GM20000 (cell line): ENCODE data around the gene SBF2.

Experiments
- DNase-seq: peaks from one replicate; pipeline ENCODE4 v3.0.0; 2012; ENCODE audit warnings: low spot score
- CTCF ChIP-seq: IDR thresholded peaks from 2 replicates; pipeline ENCODE4 v1.5.1; 2012; ENCODE audit warnings: mild to moderate bottlenecking, control low read depth; ENCODE audit errors: extremely low read depth, missing control alignments

Gene SBF2

GRCh38 chr11:10221342-10221741 lies 72.7 kb downstream of the SBF2 start:
- DNase-seq: no peak
- TF ChIP-seq CTCF: no peak

DNA sequence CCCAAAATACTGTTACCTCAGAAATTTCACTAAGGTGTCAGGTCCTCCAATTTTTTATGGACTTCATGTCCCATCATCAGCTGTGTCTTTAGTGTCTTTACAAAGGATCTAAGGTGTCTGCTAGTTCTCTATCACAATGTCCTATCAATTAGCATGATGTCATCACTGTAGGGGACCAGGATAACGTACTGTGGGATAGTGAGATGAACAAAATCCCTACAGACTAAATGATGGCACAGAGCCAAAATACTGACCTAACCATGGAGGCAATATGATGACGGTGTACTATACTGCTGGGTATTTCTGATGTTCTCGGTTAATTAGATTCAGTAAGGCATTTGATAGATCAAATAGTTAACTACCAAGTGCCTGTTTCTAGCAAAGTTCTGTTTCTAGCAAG lies 82.5 kb downstream of the SBF2 start:
- TF ChIP-seq CTCF: no peak
- no peak for DNase-seq

GRCh38 chr11:10209326-10209725 lies 84.7 kb downstream of the SBF2 start:
- DNase-seq: no peak
- TF ChIP-seq CTCF: no peak

- TF ChIP-seq CTCF: peak; percentile 38
- peak; percentile 42 for DNase-seq
Measured at GRCh38 chr11:10208131-10208575, 85.9 kb downstream of the SBF2 start.

DNA sequence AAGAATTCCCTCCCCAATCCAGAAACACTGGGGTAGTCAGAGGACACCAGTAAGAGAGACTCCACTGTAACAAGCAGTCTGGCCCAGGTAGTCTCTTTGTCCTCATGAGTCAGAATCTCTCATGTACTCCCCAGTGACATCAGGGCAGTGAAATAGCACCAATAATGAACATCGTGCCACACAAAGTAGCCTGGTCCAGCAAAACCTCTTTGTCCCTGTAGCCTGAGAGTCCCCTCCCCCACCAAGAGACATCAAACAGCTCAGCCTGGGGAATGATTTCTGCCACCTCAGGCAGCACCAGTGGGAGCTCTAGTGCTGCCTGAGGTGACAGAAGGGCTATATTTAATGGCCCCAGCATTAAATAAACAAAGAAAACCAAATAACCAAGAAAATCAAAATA lies 88.1 kb downstream of the SBF2 start:
- DNase-seq: no peak
- TF ChIP-seq CTCF: no peak

DNA sequence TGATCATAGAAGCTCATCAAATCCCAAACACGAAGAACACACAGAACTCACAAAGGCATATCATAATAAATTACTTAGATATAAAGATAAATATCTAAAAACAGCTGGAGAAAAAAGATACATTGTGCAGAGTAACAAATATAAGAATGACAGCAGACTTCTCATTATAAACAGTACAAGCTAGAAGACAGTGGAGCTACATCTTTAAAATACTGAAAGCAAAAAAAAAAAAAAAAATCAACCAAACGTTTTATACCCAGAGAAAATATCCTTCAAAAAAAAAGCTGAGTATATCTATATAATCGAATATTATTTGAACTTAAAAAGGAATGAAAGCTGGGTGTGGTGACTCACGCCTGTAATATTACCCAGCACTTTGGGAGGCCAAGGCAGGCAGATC lies 90.0 kb downstream of the SBF2 start:
- DNase-seq: no peak
- no peak for TF ChIP-seq CTCF

DNA sequence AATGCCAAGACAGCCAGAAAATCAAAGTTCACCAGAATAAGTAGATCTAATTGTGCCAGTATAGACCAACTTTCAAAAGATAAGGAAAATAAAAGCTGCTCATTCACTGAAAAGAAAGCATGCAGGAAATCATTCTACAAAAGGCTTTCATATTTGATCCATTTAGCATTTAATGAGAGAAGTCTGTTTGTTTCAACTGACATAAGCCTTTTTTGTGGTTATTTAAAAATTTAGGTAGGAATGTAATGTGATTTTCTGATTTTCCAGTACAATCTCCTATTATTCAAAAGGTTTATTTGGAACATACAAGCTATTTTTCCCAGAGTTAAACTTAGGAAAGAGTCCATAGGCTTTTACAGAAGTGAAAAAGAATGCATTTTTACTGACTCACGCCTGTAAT lies 92.7 kb downstream of the SBF2 start:
- DNase-seq: no peak
- TF ChIP-seq CTCF: no peak
